GM18511 (cell line): ENCODE measurements around the gene RDH8.

Source experiments
- ATAC-seq: cut with Tn5 transposase; IDR thresholded peaks from one replicate; pipeline ENCODE4 v1.9.1; 2021; ENCODE audit warnings: mild to moderate bottlenecking, moderate library complexity; ENCODE audit not compliant: unreplicated experiment

Gene RDH8, protein sequence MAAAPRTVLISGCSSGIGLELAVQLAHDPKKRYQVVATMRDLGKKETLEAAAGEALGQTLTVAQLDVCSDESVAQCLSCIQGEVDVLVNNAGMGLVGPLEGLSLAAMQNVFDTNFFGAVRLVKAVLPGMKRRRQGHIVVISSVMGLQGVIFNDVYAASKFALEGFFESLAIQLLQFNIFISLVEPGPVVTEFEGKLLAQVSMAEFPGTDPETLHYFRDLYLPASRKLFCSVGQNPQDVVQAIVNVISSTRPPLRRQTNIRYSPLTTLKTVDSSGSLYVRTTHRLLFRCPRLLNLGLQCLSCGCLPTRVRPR

DNA sequence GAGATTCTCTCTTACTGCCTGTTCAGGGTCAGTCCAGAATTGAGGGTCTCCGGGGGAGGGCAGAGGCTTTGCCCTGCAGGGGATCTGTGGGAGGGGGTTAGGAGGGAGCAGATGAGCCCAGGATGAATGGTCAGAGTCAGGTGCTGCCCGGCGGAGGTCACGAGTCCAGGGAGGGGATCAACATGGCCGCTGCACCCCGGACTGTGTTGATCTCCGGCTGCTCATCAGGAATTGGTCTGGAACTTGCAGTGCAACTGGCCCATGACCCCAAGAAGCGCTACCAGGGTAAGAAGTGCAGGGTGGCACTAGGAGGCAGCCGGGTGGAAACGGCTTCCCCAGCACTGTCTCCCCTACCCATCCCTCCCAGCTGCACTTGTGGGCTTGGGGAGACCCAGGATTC is at the start of gene RDH8:
Gene RDH8 (plus strand): TSS at position 168 of the 400 bp plus-strand sequence. CDS start 15 bp downstream, at position 183.
- ATAC-seq, result no peak

DNA sequence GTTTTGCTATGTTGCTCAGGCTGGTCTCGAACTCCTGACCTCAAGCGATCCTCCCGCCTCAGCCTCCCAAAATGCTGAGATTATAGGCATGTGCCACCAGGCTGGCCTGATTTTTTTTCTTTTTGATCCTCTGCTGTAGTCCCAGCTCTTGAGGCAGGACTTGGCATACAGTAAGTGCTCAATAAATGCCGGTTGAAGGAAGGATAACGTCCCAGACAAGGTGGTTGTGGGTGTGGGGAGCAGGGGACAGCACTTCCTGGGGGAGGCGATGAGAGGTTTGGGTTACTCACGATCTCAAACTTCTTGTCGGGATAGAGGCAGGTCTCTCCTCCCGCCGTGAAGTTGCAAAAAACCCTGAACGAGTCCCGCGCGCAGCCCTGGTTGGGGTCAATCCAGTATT is 47.3 kb upstream of the RDH8 start:
- no peak for ATAC-seq

DNA sequence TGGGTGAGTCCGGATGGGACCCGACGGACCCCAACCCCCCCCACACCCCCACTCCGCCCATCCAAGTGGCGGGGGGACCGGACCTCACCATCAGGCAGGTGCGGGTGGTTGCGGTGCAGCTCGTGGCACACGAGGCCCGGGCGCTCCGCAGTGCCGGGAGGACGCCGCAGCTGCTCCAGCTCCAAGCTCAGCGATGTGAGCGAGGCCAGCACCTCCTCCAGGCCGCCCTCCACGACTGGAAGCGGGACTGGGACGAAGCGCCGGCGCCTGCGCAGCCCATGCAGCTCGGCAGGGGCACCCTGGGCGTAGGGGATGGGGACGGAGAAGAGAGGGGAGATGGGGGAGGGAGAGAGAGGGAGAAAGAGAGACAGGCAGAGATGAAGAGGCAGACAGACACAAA is 46.8 kb upstream of the RDH8 start:
- no peak for ATAC-seq

DNA sequence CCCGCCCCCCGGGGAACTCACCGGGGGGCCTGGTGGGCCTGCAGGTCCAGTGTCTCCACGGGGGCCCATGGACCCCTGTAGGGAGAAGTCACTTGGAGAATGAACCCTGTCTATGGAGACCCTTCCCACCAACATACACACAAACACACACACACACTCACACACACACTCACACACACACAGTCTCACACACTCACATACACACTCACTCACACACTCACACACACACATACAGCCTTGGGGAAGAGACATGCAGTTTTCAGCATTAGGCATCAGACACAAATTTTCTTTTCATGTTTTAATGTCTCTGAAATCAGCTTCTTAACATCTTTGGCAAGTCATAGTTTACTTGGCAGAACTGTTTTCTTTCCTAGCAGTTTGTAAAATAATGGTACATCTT is 46.0 kb upstream of the RDH8 start:
- no peak for ATAC-seq

DNA sequence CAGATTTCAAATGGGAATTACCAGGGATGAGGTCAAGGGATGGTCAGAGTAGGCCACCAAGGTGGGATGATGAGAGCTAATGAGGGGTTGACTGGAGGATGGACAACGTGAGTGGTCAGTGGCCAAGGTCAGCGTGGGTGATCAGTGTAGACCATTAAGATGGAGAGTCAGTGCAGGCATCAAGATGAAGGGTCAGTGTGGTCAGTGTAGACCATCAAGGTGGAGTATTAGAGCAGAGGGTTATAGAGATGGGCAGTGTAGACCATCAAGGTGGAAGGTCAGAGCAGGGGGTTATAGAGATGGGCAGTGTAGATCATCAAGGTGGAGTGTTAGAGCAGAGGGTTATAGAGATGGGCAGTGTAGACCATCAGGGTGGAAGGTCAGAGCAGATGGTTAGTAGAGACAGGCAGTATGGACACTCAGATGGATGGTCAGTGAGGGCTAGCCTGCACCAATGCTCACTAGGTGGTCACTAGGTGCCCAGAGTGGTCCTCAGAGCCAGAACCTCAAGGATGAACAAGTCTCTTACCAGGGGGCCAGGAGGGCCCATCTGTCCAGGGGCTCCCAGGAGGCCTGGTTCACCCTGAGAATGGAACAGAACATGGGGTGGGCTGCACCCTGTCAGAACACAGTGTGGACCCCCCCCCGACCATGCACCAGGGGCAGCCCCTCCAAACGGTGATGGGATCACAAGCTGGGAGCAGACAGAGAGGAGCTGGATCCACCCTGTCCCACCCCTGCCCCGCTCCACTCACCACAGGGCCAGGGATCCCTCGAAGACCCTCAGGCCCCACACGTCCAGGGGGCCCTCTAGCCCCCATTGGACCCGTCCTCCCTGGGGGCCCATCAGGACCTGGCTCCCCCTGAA is 44.2 kb upstream of the RDH8 start:
- no peak for ATAC-seq

DNA sequence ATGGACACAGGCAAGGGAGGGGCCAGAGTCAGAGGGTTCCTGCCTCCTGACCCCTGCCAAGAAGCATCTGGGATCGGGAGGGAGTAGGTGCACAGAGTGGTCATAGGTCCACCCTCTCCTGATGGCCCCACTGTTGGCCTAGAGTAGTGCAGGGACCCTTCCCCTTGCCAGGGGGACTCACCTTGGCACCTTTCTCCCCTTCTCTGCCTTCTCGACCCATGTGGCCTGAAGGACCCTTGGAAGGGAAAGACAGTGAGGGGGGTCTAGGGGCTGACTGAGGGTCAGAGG is 43.7 kb upstream of the RDH8 start:
- ATAC-seq, result no peak

DNA sequence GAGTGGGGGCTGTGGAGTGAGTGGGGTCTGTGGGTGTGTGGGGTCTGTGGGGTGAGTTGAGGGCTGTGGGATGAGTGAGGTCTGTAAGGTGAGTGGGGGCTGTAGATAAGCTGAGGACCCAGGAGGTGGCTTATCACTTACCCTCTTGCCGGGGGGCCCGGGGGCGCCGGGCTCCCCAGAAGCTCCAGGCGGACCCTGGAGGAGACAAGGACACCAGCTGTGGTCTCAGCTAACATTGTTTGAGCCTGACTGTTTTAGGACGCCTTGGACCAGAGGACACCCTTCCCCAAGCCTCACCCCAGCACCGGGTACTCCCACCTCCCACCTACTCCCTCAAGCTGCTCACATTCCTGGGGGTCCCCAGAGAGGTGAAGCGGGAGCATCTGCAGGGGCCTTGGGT is 42.8 kb upstream of the RDH8 start:
- no peak for ATAC-seq

DNA sequence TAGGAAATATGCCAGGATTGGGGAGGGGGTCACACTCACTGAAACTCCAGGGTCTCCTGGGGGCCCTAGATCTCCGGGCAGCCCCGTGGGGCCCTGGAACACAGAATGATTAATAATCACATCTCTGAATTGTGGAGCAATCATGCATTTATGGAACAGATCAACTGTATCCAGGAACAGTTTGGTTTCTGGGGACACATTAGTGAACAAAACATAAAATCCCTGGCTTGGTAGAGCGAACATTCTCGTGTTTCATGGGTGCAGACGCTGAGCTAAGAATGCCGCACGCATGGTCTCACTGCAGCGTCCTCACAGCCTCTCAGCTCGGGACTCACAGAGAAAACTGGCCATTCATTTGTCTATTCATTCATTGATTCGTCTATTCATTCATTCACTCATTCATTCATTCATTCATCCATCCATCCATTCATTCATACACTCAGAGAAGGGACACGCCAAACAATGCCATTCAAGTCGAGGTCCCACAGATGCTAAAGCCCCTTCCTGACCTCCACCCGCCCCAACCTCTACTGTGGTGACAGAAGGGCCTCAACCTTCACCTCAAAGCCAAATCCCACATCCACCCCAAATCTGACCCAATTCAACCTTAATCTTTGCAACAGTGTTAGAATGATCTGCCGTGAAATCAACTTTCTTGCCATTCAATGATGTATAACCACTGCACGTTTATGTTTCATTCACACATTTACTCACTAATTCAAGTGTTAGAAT is 42.0 kb upstream of the RDH8 start:
- ATAC-seq, result no peak

DNA sequence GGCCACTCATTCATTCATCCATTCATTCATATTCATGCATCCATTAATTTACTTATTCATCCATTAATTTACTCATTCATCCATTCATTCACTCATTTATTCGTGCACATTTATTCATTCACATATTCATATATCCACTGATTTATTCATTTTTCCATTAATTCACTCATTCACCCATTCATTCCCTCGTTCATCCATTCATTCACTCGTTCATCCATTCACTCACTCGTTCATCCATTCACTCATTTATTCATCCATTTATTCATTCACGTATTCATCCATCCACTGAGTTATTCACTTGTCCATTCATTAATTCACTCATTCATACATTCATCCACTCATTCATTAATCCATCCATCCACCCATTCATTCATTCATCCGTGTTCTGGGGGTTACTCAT is 41.2 kb upstream of the RDH8 start:
- ATAC-seq, result no peak

DNA sequence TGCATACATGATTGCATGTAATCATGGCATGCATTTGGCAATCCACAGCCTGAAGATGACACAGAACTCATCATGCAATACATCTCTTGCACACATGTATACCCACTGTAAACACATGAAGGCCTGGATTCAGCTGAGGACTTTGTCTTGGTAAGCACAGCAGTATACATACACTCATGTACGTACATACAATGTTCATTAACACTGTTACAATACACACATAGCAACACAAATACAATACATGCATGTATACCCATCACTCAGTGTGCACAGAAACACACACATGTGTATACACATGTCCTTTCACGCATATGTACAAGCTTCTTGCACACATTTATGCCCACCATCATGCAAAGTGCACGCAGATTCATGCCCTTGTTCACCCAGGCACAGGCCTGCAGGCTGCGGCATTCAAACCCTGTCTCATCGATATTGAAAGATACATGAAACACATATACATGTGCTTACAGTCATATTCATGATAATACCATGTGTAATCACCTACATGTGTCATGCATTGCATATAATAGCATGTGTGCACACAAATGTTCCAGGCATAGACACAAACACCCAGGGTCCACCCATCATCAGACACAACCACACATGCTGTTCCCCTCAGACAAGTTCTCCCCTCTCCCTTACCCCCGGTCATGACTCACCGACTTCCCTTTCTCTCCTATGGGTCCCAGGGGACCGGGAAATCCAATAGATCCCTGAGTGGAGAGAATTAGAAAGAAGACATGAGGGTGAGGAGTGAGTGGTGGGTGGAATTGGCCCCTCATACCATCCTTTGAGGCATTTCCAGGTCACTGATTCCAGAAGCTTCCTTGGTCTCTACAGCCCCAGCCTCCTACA is 31.6 kb upstream of the RDH8 start:
- no peak for ATAC-seq

DNA sequence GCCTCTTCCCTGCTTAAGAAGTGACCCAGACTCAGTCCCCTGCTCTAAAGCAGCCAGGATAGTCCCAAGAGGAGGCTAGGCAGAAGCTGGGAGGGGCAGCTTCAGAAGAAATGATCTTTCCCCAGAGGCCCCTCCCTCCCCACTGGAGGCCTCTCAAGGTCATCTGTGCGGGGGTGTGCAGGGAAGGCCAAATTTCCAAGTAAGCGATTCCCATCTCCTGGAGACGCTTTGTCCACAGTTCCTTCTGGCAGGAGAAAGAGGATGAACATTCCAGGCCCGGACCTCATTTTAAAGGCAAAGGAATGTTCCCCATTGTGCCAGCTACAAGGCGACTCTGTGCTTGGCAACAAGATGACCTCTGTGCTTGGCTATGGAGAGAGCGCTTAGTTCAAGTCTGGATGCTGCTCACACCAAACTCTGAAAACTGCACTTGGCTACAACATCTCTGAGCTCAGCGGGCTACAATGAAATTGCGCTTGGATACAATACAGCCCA is 26.4 kb upstream of the RDH8 start:
- no peak for ATAC-seq

DNA sequence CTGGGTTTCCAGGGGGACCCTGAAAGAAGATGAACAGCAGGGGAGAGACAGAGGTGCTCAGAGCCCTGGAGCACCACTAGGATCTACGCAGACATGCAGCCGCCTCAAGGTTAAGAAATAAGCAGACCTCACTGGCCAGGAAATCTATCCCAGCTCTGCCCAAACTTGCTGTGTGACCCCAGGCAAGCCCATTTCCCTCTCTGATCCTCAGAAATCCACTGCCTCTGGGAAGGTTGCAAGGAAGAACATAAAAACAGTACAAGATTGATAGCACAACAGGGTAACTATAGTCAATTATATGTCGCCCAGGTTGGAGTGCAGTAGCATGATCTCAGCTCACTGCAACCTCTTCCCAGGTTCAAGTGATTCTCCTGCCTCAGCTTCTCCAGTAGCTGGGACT is 23.8 kb upstream of the RDH8 start:
- ATAC-seq, result no peak

DNA sequence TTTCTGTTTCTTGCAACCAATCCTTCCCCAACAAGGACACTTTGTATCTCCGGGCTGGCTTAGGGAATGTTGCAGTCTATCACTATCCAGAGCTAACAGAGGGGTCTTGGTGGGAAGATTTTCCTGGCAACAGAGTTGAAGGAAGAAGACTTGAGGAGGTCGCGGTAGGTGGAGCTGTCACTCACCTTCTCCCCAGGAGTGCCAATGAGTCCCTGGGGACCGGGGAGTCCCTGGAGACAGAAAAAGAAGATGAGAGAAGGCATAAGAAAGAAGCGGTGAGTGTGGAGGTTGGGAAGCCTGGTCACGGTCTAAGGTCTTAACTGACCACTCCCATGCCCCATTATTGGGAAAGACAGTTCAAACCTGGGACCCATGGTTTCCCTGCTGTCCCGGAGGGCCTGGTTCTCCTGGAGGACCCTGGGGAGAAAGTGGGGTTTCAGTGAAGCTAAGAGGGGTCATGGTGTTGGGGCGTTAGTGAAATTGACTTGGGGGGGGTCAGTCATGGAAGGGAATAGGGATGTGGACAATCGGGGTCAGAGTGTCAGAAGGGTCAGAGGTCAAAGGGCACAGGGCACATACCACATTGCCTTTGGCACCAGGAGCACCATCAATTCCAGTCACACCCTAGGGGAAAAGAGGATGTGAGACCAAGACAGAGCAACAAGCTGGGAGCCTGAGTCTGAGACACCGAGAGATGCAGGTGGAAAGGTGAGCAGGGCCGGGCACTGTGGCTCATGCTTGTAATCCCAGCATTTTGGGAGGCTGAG is 21.7 kb upstream of the RDH8 start:
- ATAC-seq, result no peak

DNA sequence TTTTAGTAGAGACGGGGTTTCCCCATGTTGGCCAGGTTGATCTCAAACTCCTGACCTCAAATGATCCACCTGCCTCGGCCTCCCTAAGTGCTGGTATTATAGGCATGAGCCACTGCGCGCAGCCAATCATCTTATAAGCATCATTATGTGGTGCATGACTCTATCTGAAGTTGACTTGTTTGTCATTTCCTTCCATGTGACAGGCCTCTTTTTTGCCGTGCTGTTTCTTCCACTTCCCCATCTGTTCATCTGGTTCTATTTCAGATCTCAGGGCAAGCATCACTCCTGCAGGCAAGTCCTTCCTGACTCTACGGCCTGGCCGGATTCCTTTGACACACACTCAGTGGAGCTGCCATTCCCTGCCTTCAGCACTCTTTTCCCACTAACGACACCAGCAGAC is 18.2 kb upstream of the RDH8 start:
- ATAC-seq, result no peak

DNA sequence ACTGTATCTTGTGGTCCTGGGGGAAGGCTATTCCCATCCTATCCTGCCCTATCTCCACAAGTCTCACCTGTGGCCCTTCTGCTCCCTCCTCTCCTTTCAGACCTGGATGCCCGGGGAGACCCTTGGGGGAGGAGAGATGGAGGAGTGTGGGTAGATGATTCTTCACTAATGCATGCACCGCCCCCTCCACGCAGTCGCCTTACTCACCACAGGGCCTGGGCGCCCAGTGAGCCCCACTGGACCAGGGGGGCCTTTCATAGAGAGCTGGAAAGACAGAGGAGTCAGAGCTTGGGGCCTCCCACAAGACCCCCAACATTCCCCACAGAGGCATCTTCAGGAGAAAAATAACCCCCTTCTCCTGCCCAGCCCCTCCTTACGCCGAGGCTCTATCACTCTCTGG is 17.3 kb upstream of the RDH8 start:
- ATAC-seq, result no peak

DNA sequence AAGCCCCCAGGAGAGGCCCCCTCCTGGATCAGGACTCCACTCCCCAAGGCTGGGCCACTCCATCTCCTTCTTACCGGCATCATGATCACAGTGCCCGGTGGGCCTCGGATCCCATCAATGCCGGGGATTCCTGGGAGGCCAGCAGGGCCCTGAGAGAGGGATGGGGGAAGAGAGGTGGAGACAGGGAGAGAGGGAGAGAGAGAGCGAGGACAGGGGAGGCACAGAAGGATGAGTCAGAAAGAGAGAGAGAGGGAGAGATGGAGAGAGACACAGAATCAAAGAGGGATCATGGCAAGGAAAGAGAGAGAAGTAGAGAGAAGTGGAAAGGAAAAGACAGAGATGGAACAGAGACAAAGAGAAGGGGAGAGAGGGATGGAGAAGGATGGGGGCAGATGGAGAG is 16.7 kb upstream of the RDH8 start:
- ATAC-seq, result no peak

DNA sequence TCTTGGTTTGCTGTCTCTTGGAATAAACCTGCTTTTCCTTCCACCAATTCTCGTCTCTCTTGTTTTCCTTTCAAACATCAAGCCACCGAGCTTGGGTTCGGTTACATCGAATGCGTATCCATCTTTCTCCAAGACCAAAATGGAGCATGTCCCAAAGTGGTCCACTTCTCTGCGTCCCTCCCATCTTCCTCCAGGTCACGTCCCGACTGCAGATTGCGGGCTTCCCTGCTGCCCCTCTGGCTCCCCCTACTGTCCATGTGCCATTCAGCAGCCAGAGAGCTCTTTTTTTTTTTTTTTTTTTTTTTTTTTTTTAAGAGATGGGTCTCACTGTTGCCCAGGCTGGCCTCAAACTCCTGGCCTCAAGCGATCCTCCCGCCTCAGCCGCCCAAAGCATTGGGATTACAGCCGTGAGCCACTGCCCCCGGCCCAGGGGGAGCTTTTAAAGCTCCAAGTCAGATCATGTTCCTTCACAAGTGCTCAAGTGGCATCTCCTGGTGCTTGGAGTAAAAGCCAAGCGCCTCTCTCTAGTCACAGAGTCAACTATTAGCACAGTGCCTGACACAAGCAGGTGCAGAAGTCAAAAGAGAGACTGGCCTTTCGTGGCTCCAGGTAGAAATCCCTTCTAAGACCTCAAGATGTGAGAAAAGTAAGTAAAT is 13.0 kb upstream of the RDH8 start:
- no peak for ATAC-seq

DNA sequence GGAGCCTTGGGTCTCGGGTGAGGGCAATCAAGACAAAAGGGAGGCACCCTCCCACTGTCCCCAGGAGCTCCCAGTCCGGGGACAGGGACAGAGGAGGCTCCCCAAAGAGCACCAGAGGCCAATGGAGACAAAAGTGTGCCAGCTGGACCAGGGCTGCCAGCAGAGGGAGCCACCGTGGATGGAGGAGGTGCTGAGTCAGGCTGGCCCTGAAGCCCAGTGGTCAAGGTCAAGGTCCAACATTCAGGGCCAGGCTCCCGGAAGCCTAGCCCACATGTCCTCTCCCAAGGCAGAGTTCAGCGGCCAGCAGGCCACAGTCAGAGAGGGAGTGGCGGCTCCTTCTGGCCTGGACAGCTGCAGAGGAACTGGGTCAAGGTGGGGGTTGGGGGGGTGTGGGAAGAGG is 11.4 kb upstream of the RDH8 start:
- ATAC-seq, result no peak

DNA sequence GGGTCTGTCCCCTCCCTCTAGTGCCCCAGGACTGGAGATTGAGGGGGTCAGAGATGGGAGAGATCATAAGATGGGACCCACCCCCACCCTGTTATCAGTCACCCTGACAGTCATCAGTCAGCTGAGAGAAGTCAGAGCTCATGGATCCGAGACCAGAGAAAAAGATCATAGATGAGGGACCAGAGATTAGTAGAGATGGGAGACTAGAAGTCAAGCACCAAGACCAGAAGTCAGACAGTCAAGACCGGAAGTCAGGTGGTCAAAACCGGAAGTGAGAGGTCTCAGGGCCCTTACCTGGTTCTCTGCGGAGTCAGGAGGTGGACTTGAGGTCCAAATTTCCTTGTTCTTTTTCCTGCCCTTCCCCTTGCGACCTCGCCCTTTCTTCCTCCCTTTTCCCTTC is 10.0 kb upstream of the RDH8 start:
- ATAC-seq, result no peak

DNA sequence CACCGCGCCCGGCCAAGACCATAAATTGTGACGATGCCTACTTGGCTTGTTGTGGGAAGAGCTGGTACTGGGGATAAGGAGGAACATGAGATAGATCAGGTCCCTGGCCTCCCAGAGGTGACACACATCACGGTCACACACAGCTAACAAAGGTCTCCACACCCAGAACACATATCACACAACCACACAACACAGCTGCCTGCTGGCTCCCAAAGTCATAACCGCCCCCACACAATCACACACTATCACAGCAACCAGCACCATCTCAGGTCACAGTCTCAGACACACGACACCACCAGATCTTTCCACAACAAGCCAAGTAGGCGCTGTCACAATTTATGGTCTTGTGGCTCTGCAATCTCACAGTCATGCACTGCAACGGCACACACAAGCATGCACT is 8.7 kb upstream of the RDH8 start:
- ATAC-seq, result no peak
